Raji (cell line): Measurements from ENCODE around the gene SCRN1.

ENCODE experiments used
- POLR2A ChIP-seq: IDR thresholded peaks from 2 replicates; pipeline ENCODE4 v1.6.1; 2011; ENCODE audit warnings: low read depth, low read length, control low read depth; ENCODE audit not compliant: insufficient read depth

Gene SCRN1

GRCh38 chr7:29896685-29897411, 92.8 kb downstream of the SCRN1 start:
- no peak for TF ChIP-seq POLR2A

- TF ChIP-seq POLR2A, result no peak
Measured at GRCh38 chr7:29895559-29895958, 94.0 kb downstream of the SCRN1 start.

DNA sequence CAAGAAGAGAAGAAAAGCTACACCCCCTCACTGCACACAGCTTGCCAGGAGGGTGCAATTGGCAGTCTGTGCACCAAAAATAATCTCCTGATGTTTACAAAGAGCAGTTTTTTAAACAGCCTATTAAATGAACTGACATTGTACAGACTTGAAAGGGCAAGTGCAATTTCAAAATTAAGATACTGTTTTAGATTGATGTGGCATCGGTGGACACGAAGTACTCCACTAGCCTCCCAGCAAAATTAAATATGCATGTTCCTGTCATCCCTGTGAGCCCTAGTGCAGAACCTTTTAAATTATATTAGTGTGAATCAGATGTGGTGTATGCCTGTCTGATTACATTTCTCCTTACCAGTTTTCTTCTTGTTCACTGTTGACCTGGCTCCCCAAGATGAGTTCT, 95.3 kb downstream of the SCRN1 start:
- no peak for TF ChIP-seq POLR2A

DNA sequence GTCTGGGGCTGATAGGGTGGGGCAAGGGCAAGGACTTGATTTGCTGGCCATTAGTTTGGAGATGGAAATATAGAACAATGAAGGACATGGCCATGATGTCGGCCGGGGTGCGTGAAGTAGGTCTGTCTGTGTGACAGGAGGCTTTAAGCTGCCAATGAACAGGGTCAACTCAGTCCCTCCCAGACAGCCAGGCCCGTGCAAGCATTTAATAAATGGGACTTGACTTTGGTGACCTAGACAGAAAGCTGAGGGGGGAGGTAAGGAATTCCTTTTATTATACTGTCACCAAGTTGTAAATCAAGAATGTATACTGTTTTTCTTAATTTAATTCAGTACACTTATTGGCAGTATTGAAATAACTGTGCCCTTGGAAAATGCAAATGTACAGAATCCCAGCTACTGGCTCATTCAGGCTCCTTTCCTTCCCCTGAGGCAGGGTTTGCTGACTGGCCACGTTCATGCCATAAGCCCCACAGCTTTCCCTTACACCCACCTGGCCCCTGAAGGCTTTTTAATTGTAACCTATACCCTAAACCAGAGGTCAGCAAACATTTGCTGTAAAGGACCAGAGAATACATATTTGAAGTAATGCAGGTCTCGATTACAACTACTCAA, 96.1 kb downstream of the SCRN1 start:
- no peak for TF ChIP-seq POLR2A

GRCh38 chr7:29892231-29892630, 97.4 kb downstream of the SCRN1 start:
- TF ChIP-seq POLR2A, result no peak

- no peak for TF ChIP-seq POLR2A
Measured at GRCh38 chr7:29891766-29892165, 97.8 kb downstream of the SCRN1 start.

GRCh38 chr7:29890251-29890650, 99.3 kb downstream of the SCRN1 start:
- no peak for TF ChIP-seq POLR2A

GRCh38 chr7:29889288-29889687, 100.3 kb downstream of the SCRN1 start:
- TF ChIP-seq POLR2A, result no peak

DNA sequence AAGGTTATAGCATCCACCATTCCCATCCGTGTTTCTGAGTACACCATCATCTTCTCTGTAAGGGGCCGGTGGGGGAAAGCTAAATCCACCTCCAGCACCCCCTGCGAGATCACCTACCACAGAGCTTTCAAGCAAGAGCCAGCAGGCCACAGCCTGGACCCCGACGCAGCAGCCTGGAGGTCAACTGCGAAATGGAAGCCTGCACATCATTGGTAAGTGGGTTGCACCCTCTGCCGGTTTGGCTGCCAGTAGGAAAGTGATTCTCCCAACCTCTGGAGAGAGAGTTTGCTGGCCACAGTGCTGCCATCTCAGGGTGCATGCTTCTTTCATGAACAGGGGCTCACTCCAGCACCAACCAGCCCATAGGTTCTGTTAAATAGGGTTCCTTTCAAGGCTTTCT, 101.6 kb downstream of the SCRN1 start:
- TF ChIP-seq POLR2A, result no peak

DNA sequence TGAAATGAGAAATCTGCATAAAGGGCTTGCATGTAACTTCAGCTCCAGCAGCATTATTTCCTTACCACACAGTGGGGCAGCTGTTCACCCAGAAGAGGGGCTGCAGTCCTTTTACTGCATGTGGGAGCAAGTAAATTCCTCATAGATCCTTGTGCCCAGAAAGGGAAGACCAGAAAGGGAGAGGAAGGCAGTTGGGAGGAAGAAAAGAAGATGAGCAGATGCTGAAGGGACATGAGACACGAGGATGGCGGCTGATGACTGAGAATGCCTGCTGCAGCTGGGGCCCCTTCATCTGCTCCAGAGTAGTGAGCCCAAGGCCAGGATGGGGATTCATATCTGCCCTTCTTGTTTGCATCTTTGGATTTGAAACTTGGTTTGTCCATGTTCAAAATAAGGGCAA, 102.8 kb downstream of the SCRN1 start:
- TF ChIP-seq POLR2A, result no peak

DNA sequence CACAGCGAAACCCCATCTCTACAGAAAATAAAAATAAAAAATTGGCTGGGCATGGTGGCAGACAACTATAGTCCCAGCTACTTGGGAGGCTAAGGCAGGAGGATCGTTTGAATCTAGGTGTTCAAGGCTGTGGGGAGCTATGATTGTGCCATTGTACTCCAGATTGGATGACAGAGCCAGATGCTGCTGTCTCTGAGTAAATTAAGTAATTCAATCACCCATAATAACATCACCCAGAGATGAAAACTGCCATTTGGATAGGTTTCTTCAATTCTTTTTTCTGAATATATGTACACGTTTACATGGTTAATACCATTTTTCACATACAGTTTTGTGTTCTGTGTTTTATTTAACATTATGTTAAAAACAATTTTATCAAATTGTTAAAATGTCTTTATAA, 104.0 kb downstream of the SCRN1 start:
- no peak for TF ChIP-seq POLR2A

- TF ChIP-seq POLR2A, result no peak
Measured at GRCh38 chr7:29884399-29885272, 105.0 kb downstream of the SCRN1 start.

DNA sequence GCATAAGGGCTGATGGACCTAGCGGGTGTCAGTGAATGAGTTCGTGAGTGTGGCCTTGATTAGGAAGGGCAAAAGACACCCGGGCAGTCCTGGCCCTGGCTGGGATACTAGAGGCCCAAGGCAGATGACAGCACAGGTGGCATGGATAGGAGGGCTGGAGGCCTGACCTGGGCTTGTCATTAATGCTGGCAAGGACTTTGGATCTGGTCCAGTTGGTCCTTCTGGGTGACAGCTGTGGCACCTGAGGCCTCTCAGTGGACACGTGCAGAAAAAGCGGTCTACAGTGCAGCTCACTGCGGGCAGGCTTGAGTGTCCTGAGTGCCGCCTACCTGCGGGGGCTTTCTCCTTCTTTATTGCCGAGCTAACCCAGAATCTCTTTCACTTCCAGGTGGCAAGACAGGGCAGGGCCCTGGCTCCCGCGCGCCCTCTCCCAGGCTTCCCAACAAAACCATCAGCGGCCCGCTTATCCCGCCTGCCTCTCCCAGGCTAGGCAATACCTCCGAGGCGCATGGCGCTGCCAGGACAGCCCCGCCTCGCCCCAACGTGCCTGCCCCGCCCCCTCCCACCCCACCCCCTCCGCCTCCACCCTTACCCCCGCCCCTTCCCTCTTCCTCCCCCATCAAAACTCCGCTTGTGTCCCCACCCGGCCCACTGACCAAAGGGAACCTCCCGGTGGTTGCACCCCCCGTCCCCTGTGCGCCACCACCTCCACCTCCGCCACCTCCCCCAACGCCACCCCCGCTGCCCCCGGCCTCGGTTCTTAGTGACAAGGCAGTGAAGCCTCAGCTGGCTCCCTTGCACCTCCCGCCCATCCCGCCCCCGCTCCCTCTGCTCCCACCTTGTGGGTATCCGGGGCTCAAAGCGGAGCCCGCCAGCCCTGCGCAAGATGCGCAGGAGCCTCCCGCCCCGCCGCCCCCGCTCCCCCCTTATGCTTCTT, 105.9 kb downstream of the SCRN1 start:
- no peak for TF ChIP-seq POLR2A

GRCh38 chr7:29882481-29882880, 107.1 kb downstream of the SCRN1 start:
- no peak for TF ChIP-seq POLR2A

- no peak for TF ChIP-seq POLR2A
Measured at GRCh38 chr7:29881724-29882123, 107.9 kb downstream of the SCRN1 start.

- no peak for TF ChIP-seq POLR2A
Measured at GRCh38 chr7:29879609-29880008, 110.0 kb downstream of the SCRN1 start.
